Heart left ventricle (tissue), 16 donors: Measurements from ENCODE around the gene SAMD5. TPM values are rescaled to one million over a fixed set of nuclear protein-coding genes. Genes with fewer than 3 reads are reported as not detected.

Experiments
- ATAC-seq, 4 donors: fragments of 200-7000 bp; cut with Tn5 transposase; one replicate each; pipeline ENCODE4 v1.9.1; 2020 to 2022; ENCODE audit warnings: moderate library complexity in 4 of 4, mild to moderate bottlenecking in 3 of 4, moderate number of reproducible peaks in 1 of 4
- DNase-seq, 5 donors: peaks; one replicate each; pipeline ENCODE4 v3.0.0-alpha.2; 2020
- H3K27ac ChIP-seq, 12 donors: fragments of 200-600 bp; sonication (generic) in 4 of 12; one replicate each; pipeline versions ENCODE4 v1.5.0 to v1.8.0; 2016 to 2022; ENCODE audit warnings: mild to moderate bottlenecking in 2 of 12
- H3K27me3 ChIP-seq, 9 donors: fragments of 200-600 bp; sonication (generic) in 2 of 9; one replicate each; pipeline versions ENCODE4 v1.5.1 to v1.8.0; 2016 to 2022; ENCODE audit warnings: mild to moderate bottlenecking in 3 of 9
- H3K36me3 ChIP-seq, 9 donors: fragments of 200-600 bp; sonication (generic) in 2 of 9; one replicate each; pipeline versions ENCODE4 v1.5.0 to v1.8.0; 2018 to 2022; ENCODE audit warnings: mild to moderate bottlenecking in 2 of 9
- H3K4me1 ChIP-seq, 12 donors: fragments of 200-600 bp; sonication (generic) in 4 of 12; one replicate each; pipeline versions ENCODE4 v1.5.0 to v1.8.0; 2016 to 2022; ENCODE audit warnings: mild to moderate bottlenecking in 3 of 12
- H3K4me3 ChIP-seq, 12 donors: fragments of 200-600 bp; sonication (generic) in 4 of 12; one replicate each; pipeline versions ENCODE4 v1.5.0 to v1.8.0; 2017 to 2022; ENCODE audit warnings: mild to moderate bottlenecking in 9 of 12, moderate library complexity in 4 of 12
- H3K9me3 ChIP-seq, 12 donors: fragments of 200-600 bp; sonication (generic) in 4 of 12; one replicate each; pipeline versions ENCODE4 v1.5.0 to v1.8.0; 2016 to 2022; ENCODE audit warnings: mild to moderate bottlenecking in 1 of 12
- CTCF ChIP-seq, 12 donors: fragments of 200-600 bp; sonication (generic) in 4 of 12; IDR thresholded peaks; one replicate each; pipeline versions ENCODE4 v1.5.0 to v1.8.0; 2018 to 2022; ENCODE audit warnings: antibody characterized with exemption in 12 of 12, mild to moderate bottlenecking in 5 of 12
- POLR2A ChIP-seq, 2 donors: fragments of 450-650 bp; IDR thresholded peaks; one replicate each; pipeline ENCODE4 v1.6.1; 2017; ENCODE audit warnings: antibody characterized with exemption in 2 of 2, mild to moderate bottlenecking in 2 of 2, moderate library complexity in 2 of 2
- WGBS, 4 donors: extraction: QIAGEN DNeasy Blood & Tissue Kit in 2 of 4; methylation state at CpG; one replicate each; pipeline versions ENCODE4 v1.1.5 to v1.1.7; 2013 to 2018; 5-methylcytosine and 5-hydroxymethylcytosine counted together
- intact Hi-C, 10 donors: fragments of 100-400 bp; cut with DNase I; formaldehyde crosslinking; loops; one replicate each; pipeline versions ENCODE4 v1.11.1 to v1.14.2; 2022
- polyA plus RNA-seq, 2 donors: library from polyadenylated mRNA; stranded (reverse); fragments of 200-250 nt; gene quantifications; one replicate each; pipeline ENCODE4 v1.2.3, GENCODE V29; 2013
- total RNA-seq, 9 donors: library from RNA; depleted of rRNA in 2 of 9; stranded (reverse); fragments of >200 nt in 2 of 9; fragmentation: NEBNext Ultra II Directional in 3 of 9; extraction: Animal tissue kit (Norgen Biotek cat#: 25700) in 3 of 9; gene quantifications; one replicate each; pipeline versions ENCODE4 v1.1.0 to v1.2.4, GENCODE V29; 2016 to 2023
- donor health status: ischemic (EF 13 %, LVEDD 7.1; RV severe dilation, severe dysfunction).
- donor health status: healthy with polysubstance abuse.
- donor health status: DM: no; HTN: yes; CAD: no.
- donor health status: DM: no; HTN: no; CAD: no.
- donor health status: ischemic (EF 25% LVEDD 6.9; RV normal size, moderate dysfunction).
- donor health status: ischemic (EF 25% LVEDD 5.7; RV mildly dilated, moderate dysfunction).
- donor health status: healthy.
- donor health status: DM: yes; HTN: yes; CAD: no.
- donor health status: ischemic (EF 35%, LVEDD 5.7; RV mildly dilated, moderate dysfunction).
- donor health status: nonischemic (EF 11% LVEDD 7.7; RV severe dilation, severe dysfunction).
- donor health status: DM: yes; HTN: yes; CAD: no.
- donor health status: PGD.
- donor health status: ischemic (EF 29% LVEDD 5.4; RV normal size, mild dysfunction).
- donor health status: nonischemic (EF 23%, LVEDD 6.1; RV moderate dilation, normal function).

SAMD5 gene
- total and polyA plus RNA-seq, 11 donors, result 0.15 to 1.5 (median 0.64) TPM

DNA sequence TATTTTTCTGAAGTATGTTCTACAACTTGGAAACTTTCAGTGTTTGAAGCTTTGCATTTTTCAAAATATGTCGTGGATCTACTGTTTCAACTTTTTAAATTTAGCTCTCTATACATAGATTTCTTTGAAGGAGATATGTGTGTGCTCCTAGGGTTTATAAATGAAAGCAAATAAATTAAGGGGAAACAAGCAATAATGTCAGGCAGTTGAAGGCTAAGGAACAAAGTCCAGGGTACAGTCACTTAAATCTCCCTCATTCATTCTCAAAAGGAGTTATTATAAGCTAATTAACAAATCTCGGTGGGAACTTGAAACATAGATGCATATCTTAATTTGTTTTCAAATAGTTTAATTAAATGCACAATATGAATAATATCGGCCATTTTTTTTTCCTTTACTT is 79.4 kb downstream of the SAMD5 start:
- Histone ChIP-seq H3K4me1 (peaks cover 0 to 17% (median 6%) of the 10 kb centered on the region in 12 donors), H3K27ac (no peak overlapping the region), H3K9me3 (no peaks in the 10 kb centered on the region), H3K4me3 (no peak overlapping the region), H3K27me3 (no peaks in the 10 kb centered on the region), H3K36me3 (no peaks in the 10 kb centered on the region)
- intact Hi-C loops, result no loop called here
- 87 to 95% (median 90%) methylated on average over 3 of the region's 3 CpGs for WGBS, 4 donors
- TF ChIP-seq CTCF (IDR thresholded peaks at IDR 0.05), result no peak
- no peak for TF ChIP-seq POLR2A (IDR thresholded peaks at IDR 0.05)
- DNase-seq (no peak), ATAC-seq (no peak)

GRCh38 chr6:147588469-147588868 is 80.0 kb downstream of the SAMD5 start:
- TF ChIP-seq CTCF (IDR thresholded peaks at IDR 0.05) (no peak), POLR2A (IDR thresholded peaks at IDR 0.05) (no peak)
- no peaks in the 10 kb centered on the region for H3K36me3 ChIP-seq
- ATAC-seq (no peak), DNase-seq (no peak)
- H3K4me1 ChIP-seq, result peaks cover 0 to 17% (median 6%) of the 10 kb centered on the region in 12 donors
- 85 to 95% (median 93%) methylated on average over 6 of the region's 6 CpGs for WGBS, 4 donors
- no peak overlapping the region for H3K27ac ChIP-seq
- H3K4me3 ChIP-seq, result no peak overlapping the region
- no peaks in the 10 kb centered on the region for H3K9me3 ChIP-seq
- H3K27me3 ChIP-seq, result no peaks in the 10 kb centered on the region
- intact Hi-C loops, result no loop called here

GRCh38 chr6:147589739-147590250 is 81.3 kb downstream of the SAMD5 start:
- H3K36me3 ChIP-seq, result no peaks in the 10 kb centered on the region
- intact Hi-C loops, result no loop called here
- ATAC-seq, result no peak
- WGBS, 4 donors, result 29 to 43% (median 37%) methylated on average over 1 of the region's 1 CpG
- no peak for DNase-seq
- TF ChIP-seq POLR2A (IDR thresholded peaks at IDR 0.05) (no peak), CTCF (IDR thresholded peaks at IDR 0.05) (no peak)
- no peak overlapping the region for H3K4me3 ChIP-seq
- H3K27ac ChIP-seq, result no peak overlapping the region
- H3K9me3 ChIP-seq, result no peaks in the 10 kb centered on the region
- H3K27me3 ChIP-seq, result no peaks in the 10 kb centered on the region
- peaks cover 0 to 17% (median 6%) of the 10 kb centered on the region in 12 donors for H3K4me1 ChIP-seq

GRCh38 chr6:147595961-147596360 is 87.5 kb downstream of the SAMD5 start:
- H3K36me3 ChIP-seq, result no peaks in the 10 kb centered on the region
- H3K4me3 ChIP-seq, result no peak overlapping the region
- no peak overlapping the region for H3K27ac ChIP-seq
- H3K27me3 ChIP-seq, result no peaks in the 10 kb centered on the region
- WGBS, 4 donors, result 80 to 89% (median 85%) methylated on average over 3 of the region's 3 CpGs
- H3K4me1 ChIP-seq, result no peaks in the 10 kb centered on the region
- DNase-seq (no peak), ATAC-seq (no peak)
- intact Hi-C loops, result no loop called here
- no peak for TF ChIP-seq CTCF (IDR thresholded peaks at IDR 0.05)
- no peak for TF ChIP-seq POLR2A (IDR thresholded peaks at IDR 0.05)
- no peaks in the 10 kb centered on the region for H3K9me3 ChIP-seq
